H9 (cell line): Measurements from ENCODE around the gene PAK5. TPM values are rescaled to one million over a fixed set of nuclear protein-coding genes. Genes with fewer than 3 reads are reported as not detected.

Experiments
- DNase-seq: peaks from one replicate; pipeline ENCODE4 v3.0.0-alpha.2; 2017
- H2AFZ ChIP-seq: one replicate; pipeline ENCODE4 v1.6.1; 2013; ENCODE audit warnings: mild to moderate bottlenecking, low read length, control low read depth, moderate library complexity
- H2AK5ac ChIP-seq: 2 replicates; pipeline ENCODE4 v1.6.1; 2013; ENCODE audit warnings: low read length, control low read depth, mixed read lengths; ENCODE audit not compliant: insufficient read length
- H2BK120ac ChIP-seq: one replicate; pipeline ENCODE4 v1.6.1; 2013; ENCODE audit warnings: low read depth, mild to moderate bottlenecking, low read length, control low read depth, inconsistent platforms; ENCODE audit not compliant: poor library complexity, severe bottlenecking
- H2BK12ac ChIP-seq: 2 replicates; pipeline ENCODE4 v1.6.1; 2013; ENCODE audit warnings: low read length, control low read depth, mixed read lengths, low read depth; ENCODE audit not compliant: insufficient read length
- H2BK15ac ChIP-seq: 2 replicates; pipeline ENCODE4 v1.6.1; 2013; ENCODE audit warnings: low read depth, low read length, control low read depth
- H2BK20ac ChIP-seq: one replicate; pipeline ENCODE4 v1.6.1; 2013; ENCODE audit warnings: low read depth, mild to moderate bottlenecking, low read length, control low read depth, inconsistent platforms; ENCODE audit not compliant: poor library complexity, severe bottlenecking
- H2BK5ac ChIP-seq: 2 replicates; pipeline ENCODE4 v1.6.1; 2013; ENCODE audit warnings: low read length, control low read depth, mixed read lengths; ENCODE audit not compliant: insufficient read length
- H3K14ac ChIP-seq: 2 replicates; pipeline ENCODE4 v1.6.1; 2013; ENCODE audit warnings: low read length, control low read depth; ENCODE audit not compliant: insufficient read depth
- H3K18ac ChIP-seq: 2 replicates; pipeline ENCODE4 v1.6.1; 2013; ENCODE audit warnings: low read depth, mild to moderate bottlenecking, mixed read lengths, low read length, control low read depth; ENCODE audit not compliant: insufficient read length
- H3K23ac ChIP-seq: 2 replicates; pipeline ENCODE4 v1.6.1; 2013; ENCODE audit warnings: low read length, control low read depth, mixed read lengths, low read depth; ENCODE audit not compliant: insufficient read length
- H3K23me2 ChIP-seq: 2 replicates; pipeline ENCODE4 v1.6.1; 2013; ENCODE audit warnings: low read depth, mild to moderate bottlenecking, mixed read lengths, low read length, control low read depth; ENCODE audit not compliant: insufficient read length, poor library complexity, severe bottlenecking
- H3K27ac ChIP-seq: 2 replicates; pipeline ENCODE4 v1.5.1; 2013; ENCODE audit warnings: low read length, control low read depth, mixed read lengths, low read depth; ENCODE audit not compliant: insufficient read length
- H3K27me3 ChIP-seq: 2 replicates; pipeline ENCODE4 v1.6.1; 2013; ENCODE audit warnings: low read length, control low read depth, inconsistent platforms; ENCODE audit not compliant: insufficient read depth
- H3K4ac ChIP-seq: 2 replicates; pipeline ENCODE4 v1.6.1; 2013; ENCODE audit warnings: low read depth, mild to moderate bottlenecking, control low read depth, inconsistent platforms, low read length, moderate library complexity
- H3K4me1 ChIP-seq: 2 replicates; pipeline ENCODE4 v1.6.1; 2013; ENCODE audit warnings: low read length, control low read depth, inconsistent platforms; ENCODE audit not compliant: insufficient read depth
- H3K4me2 ChIP-seq: 2 replicates; pipeline ENCODE4 v1.6.1; 2013; ENCODE audit warnings: low read length, control low read depth, mixed read lengths; ENCODE audit not compliant: insufficient read length, insufficient read depth
- H3K56ac ChIP-seq: 2 replicates; pipeline ENCODE4 v1.6.1; 2013; ENCODE audit warnings: low read depth, mild to moderate bottlenecking, mixed read lengths, low read length, control low read depth; ENCODE audit not compliant: insufficient read length
- H3K79me1 ChIP-seq: 2 replicates; pipeline ENCODE4 v1.6.1; 2013; ENCODE audit warnings: low read depth, mild to moderate bottlenecking, moderate library complexity, low read length, control low read depth, inconsistent platforms; ENCODE audit not compliant: insufficient read depth, poor library complexity, severe bottlenecking
- H3K79me2 ChIP-seq: 2 replicates; pipeline ENCODE4 v1.6.1; 2013; ENCODE audit warnings: low read length, control low read depth, inconsistent platforms; ENCODE audit not compliant: insufficient read depth
- H3K9ac ChIP-seq: 2 replicates; pipeline ENCODE4 v1.6.1; 2013; ENCODE audit warnings: low read length, control low read depth, mixed read lengths; ENCODE audit not compliant: insufficient read length; ENCODE audit errors: extremely low read depth
- H3K9me3 ChIP-seq: one replicate; pipeline ENCODE4 v1.6.1; 2013; ENCODE audit warnings: low read depth, low read length, inconsistent platforms; ENCODE audit not compliant: control insufficient read depth
- H3T11ph ChIP-seq: one replicate; pipeline ENCODE4 v1.6.1; 2013; ENCODE audit warnings: mild to moderate bottlenecking, low read length, control low read depth, inconsistent platforms
- H4K20me1 ChIP-seq: one replicate; pipeline ENCODE4 v1.6.1; 2013; ENCODE audit not compliant: control insufficient read depth, insufficient read length, insufficient read depth
- H4K5ac ChIP-seq: 2 replicates; pipeline ENCODE4 v1.6.1; 2013; ENCODE audit warnings: low read depth, mild to moderate bottlenecking, mixed read lengths, low read length, control low read depth; ENCODE audit not compliant: insufficient read length
- H4K8ac ChIP-seq: replicated peaks from 2 replicates; pipeline ENCODE4 v1.6.1; 2013; ENCODE audit warnings: low read length, control low read depth, mixed read lengths, low read depth; ENCODE audit not compliant: insufficient read length
- H4K91ac ChIP-seq: 2 replicates; pipeline ENCODE4 v1.6.1; 2013; ENCODE audit warnings: low read depth, mild to moderate bottlenecking, moderate library complexity, mixed read lengths, low read length, control low read depth; ENCODE audit not compliant: insufficient read length
- H3K27ac Mint-ChIP-seq, 3 experiments: 2 replicates in 2 of 3; 3 replicates in 1 of 3; pipeline ENCODE4 v1.8.0; 2020 to 2021; ENCODE audit warnings: mixed read lengths in 3 of 3, mild to moderate bottlenecking in 1 of 3, moderate library complexity in 1 of 3
- H3K27me3 Mint-ChIP-seq: 2 replicates; pipeline ENCODE4 v1.8.0; 2021; ENCODE audit warnings: low read depth, mild to moderate bottlenecking, moderate library complexity, mixed read lengths
- H3K36me3 Mint-ChIP-seq, 3 experiments: 2 replicates in 2 of 3; 3 replicates in 1 of 3; pipeline ENCODE4 v1.8.0; 2020 to 2021; ENCODE audit warnings: low read depth in 3 of 3, mixed read lengths in 3 of 3; ENCODE audit not compliant: insufficient read depth in 1 of 3
- H3K4me1 Mint-ChIP-seq, 2 experiments: 2 replicates each; pipeline ENCODE4 v1.8.0; 2020; ENCODE audit warnings: mixed read lengths in 2 of 2
- H3K4me3 Mint-ChIP-seq, 2 experiments: 2 replicates in 1 of 2; 3 replicates in 1 of 2; pipeline ENCODE4 v1.8.0; 2020 to 2021; ENCODE audit warnings: mild to moderate bottlenecking in 2 of 2, mixed read lengths in 2 of 2, moderate library complexity in 1 of 2
- H3K9me3 Mint-ChIP-seq, 2 experiments: 2 replicates in 1 of 2; 3 replicates in 1 of 2; pipeline ENCODE4 v1.8.0; 2020; ENCODE audit warnings: mild to moderate bottlenecking in 2 of 2, mixed read lengths in 2 of 2, moderate library complexity in 1 of 2
- WGBS: extraction: QIAGEN DNeasy Blood & Tissue Kit; methylation state at CpG from one replicate; pipeline ENCODE4 v1.1.7; 2013; ENCODE audit warnings: missing lambda C conversion rate, low lambda C conversion rate, mixed read lengths; ENCODE audit not compliant: insufficient read length; ENCODE audit errors: extremely low coverage; 5-methylcytosine and 5-hydroxymethylcytosine counted together
- total RNA-seq: library from RNA; stranded (reverse); gene quantifications from 2 replicates; pipeline ENCODE4 v1.2.1, GENCODE V29; 2021
- TF ChIP-seq, protein P1 (sequence below): fragments of 200-600 bp; sonication (generic); conservative IDR thresholded peaks from 3 replicates; pipeline ENCODE4 v1.8.0; 2021; ENCODE audit warnings: antibody characterized with exemption, mild to moderate bottlenecking

PAK5 gene
- total RNA-seq, 1 experiment from 2014 or later = 0.20 TPM

DNA sequence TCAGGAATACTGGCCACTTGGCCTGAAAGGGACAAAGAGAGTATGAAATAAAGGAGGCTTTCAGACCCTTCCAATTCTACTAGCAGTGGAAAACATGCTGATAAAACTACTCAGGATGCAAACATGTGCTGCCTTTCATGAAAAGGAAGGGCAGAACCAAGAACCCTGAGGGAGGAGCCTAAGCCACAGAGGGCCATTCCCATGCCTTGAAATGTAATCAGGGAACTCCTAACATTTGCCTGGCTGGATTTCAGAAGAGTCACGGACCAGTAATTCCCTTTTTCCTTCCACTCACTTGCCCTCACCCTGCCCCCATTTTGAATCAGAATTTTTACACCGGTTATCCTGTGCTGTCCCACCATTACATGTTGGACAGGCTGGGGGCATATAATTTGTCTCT, 208.3 kb downstream of the PAK5 start:
- no peak overlapping the region for H3K9ac ChIP-seq

More for the DNA sequence above, 208.3 kb downstream of the PAK5 start:
- Histone ChIP-seq H2AFZ (no peak overlapping the region), H3K4me2 (no peak overlapping the region), H4K20me1 (no peaks in the 10 kb centered on the region), H3K4ac (no peak overlapping the region), H3K9me3 (no peaks in the 10 kb centered on the region), H4K5ac (no peak overlapping the region), H2BK120ac (no peak overlapping the region), H3T11ph (no peak overlapping the region), H4K91ac (no peak overlapping the region), H2BK20ac (no peak overlapping the region), H2BK5ac (no peak overlapping the region), H3K14ac (no peak overlapping the region), H3K27ac (no peak overlapping the region), H2BK15ac (no peak overlapping the region), H3K79me2 (no peaks in the 10 kb centered on the region; the same call in 1 of the 2 replicates), H3K23me2 (no peaks in the 10 kb centered on the region), H3K27me3 (no peaks in the 10 kb centered on the region), H3K18ac (no peak overlapping the region), H4K8ac (no peak overlapping the region), H3K56ac (no peak overlapping the region), H3K79me1 (no peaks in the 10 kb centered on the region), H3K23ac (no peak overlapping the region), H2AK5ac (no peak overlapping the region), H3K4me1 (no peaks in the 10 kb centered on the region), H2BK12ac (no peak overlapping the region)
- TF ChIP-seq, protein P1, sequence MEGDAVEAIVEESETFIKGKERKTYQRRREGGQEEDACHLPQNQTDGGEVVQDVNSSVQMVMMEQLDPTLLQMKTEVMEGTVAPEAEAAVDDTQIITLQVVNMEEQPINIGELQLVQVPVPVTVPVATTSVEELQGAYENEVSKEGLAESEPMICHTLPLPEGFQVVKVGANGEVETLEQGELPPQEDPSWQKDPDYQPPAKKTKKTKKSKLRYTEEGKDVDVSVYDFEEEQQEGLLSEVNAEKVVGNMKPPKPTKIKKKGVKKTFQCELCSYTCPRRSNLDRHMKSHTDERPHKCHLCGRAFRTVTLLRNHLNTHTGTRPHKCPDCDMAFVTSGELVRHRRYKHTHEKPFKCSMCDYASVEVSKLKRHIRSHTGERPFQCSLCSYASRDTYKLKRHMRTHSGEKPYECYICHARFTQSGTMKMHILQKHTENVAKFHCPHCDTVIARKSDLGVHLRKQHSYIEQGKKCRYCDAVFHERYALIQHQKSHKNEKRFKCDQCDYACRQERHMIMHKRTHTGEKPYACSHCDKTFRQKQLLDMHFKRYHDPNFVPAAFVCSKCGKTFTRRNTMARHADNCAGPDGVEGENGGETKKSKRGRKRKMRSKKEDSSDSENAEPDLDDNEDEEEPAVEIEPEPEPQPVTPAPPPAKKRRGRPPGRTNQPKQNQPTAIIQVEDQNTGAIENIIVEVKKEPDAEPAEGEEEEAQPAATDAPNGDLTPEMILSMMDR = no peak
- no peaks in the 10 kb centered on the region for H3K4me1 Mint-ChIP-seq
- H3K9me3 Mint-ChIP-seq = no peaks in the 10 kb centered on the region
- no peak overlapping the region for H3K4me3 Mint-ChIP-seq
- H3K27ac Mint-ChIP-seq = no peak overlapping the region
- H3K36me3 Mint-ChIP-seq = no peaks in the 10 kb centered on the region
- no peaks in the 10 kb centered on the region for H3K27me3 Mint-ChIP-seq
- DNase-seq = no peak
- WGBS = no CpG with 5 or more reads among the region's 2 CpGs
